IMR-90 (cell line): ENCODE results near the gene DPF3. TPM values are rescaled to one million over a fixed set of nuclear protein-coding genes. Genes with fewer than 3 reads are reported as not detected.

Experiments used
- ATAC-seq: fragments of 200-7000 bp; cut with Tn5 transposase; 2 replicates; pipeline ENCODE4 v1.9.1; 2020; ENCODE audit warnings: low read depth, mild to moderate bottlenecking, moderate library complexity
- BruUV-seq: library from RNA; stranded (reverse); fragments of 400-500 nt; replicated peaks from 2 replicates; lab custom pipeline; 2021; lab: Mats Ljungman, UMichigan
- CTCF ChIA-PET: fragments of 300-600 bp; formaldehyde crosslinking; extraction: SDS; loops from one replicate; lab custom pipeline; 2021; ENCODE audit warnings: antibody characterized with exemption; lab: Yijun Ruan, JAX
- POLR2A ChIA-PET: fragments of 300-600 bp; sonication (Branson Sonifier 250); formaldehyde crosslinking; loops from one replicate; lab custom pipeline; 2022; ENCODE audit warnings: antibody characterized with exemption; ENCODE audit not compliant: unreplicated experiment; lab: Charles Lee
- DNase-seq: peaks from one replicate; pipeline ENCODE4 v3.0.0; 2013
- H2AFZ ChIP-seq: replicated peaks from 2 replicates; pipeline ENCODE3; 2013; ENCODE audit warnings: low read length, mild to moderate bottlenecking; ENCODE audit not compliant: poor library complexity
- H2AK5ac ChIP-seq: 2 replicates; pipeline ENCODE4 v1.6.1; 2013; ENCODE audit warnings: low read depth, low read length, inconsistent platforms
- H2AK9ac ChIP-seq: replicated peaks from 2 replicates; pipeline ENCODE3; 2013; ENCODE audit warnings: mild to moderate bottlenecking, low read depth, low read length, moderate library complexity; ENCODE audit not compliant: poor library complexity
- H2BK120ac ChIP-seq: 2 replicates; pipeline ENCODE4 v1.6.1; 2013; ENCODE audit warnings: low read depth, low read length, inconsistent platforms
- H2BK15ac ChIP-seq: 3 replicates; pipeline ENCODE4 v1.6.1; 2013; ENCODE audit warnings: low read depth, low read length, inconsistent platforms
- H2BK20ac ChIP-seq: 2 replicates; pipeline ENCODE4 v1.6.1; 2013; ENCODE audit warnings: low read depth, mild to moderate bottlenecking, inconsistent platforms, low read length, moderate library complexity
- H2BK5ac ChIP-seq: 2 replicates; pipeline ENCODE4 v1.6.1; 2013; ENCODE audit warnings: mild to moderate bottlenecking, low read depth, low read length, inconsistent platforms; ENCODE audit not compliant: poor library complexity, severe bottlenecking
- H3K14ac ChIP-seq: replicated peaks from 2 replicates; pipeline ENCODE4 v1.6.1; 2013; ENCODE audit warnings: low read depth, low read length, inconsistent platforms
- H3K18ac ChIP-seq: 2 replicates; pipeline ENCODE4 v1.6.1; 2013; ENCODE audit warnings: low read depth, low read length, control low read depth
- H3K23ac ChIP-seq: 2 replicates; pipeline ENCODE4 v1.6.1; 2013; ENCODE audit warnings: low read depth, low read length, inconsistent platforms
- H3K27ac ChIP-seq: 2 replicates; pipeline ENCODE4 v1.5.1; 2013; ENCODE audit warnings: mild to moderate bottlenecking, control low read depth, low read length; ENCODE audit not compliant: insufficient read depth
- H3K27me3 ChIP-seq: 2 replicates; pipeline ENCODE4 v1.6.1; 2013; ENCODE audit warnings: low read length; ENCODE audit not compliant: control insufficient read depth, insufficient read depth
- H3K36me3 ChIP-seq: 2 replicates; pipeline ENCODE4 v1.6.1; 2013; ENCODE audit warnings: low read length, mixed read lengths; ENCODE audit not compliant: control insufficient read depth, insufficient read depth
- H3K4ac ChIP-seq: 2 replicates; pipeline ENCODE4 v1.6.1; 2013; ENCODE audit warnings: low read depth, low read length, inconsistent platforms
- H3K4me1 ChIP-seq: 2 replicates; pipeline ENCODE4 v1.6.1; 2013; ENCODE audit warnings: low read length, mixed read lengths; ENCODE audit not compliant: control insufficient read depth, insufficient read depth
- H3K4me2 ChIP-seq: 2 replicates; pipeline ENCODE4 v1.6.1; 2013; ENCODE audit warnings: low read depth, mild to moderate bottlenecking, control low read depth, low read length, moderate library complexity
- H3K4me3 ChIP-seq: 2 replicates; pipeline ENCODE4 v1.5.1; 2013; ENCODE audit warnings: low read depth, mild to moderate bottlenecking, control low read depth, low read length, moderate library complexity; ENCODE audit not compliant: insufficient read depth
- H3K56ac ChIP-seq: 2 replicates; pipeline ENCODE4 v1.6.1; 2013; ENCODE audit warnings: low read length, inconsistent platforms; ENCODE audit not compliant: insufficient read depth; ENCODE audit errors: extremely low read depth
- H3K79me1 ChIP-seq, 2 experiments: 2 replicates each; pipeline ENCODE4 v1.6.1; 2013; ENCODE audit warnings: low read length in 2 of 2, inconsistent platforms in 1 of 2, low read depth in 1 of 2
- H3K9ac ChIP-seq: 2 replicates; pipeline ENCODE4 v1.6.1; 2013; ENCODE audit warnings: low read depth, low read length, control low read depth
- H3K9me1 ChIP-seq: 2 replicates; pipeline ENCODE4 v1.6.1; 2013; ENCODE audit warnings: low read length, inconsistent platforms; ENCODE audit not compliant: insufficient read depth
- H3K9me3 ChIP-seq: 2 replicates; pipeline ENCODE4 v1.6.1; 2013; ENCODE audit warnings: low read length; ENCODE audit not compliant: control insufficient read depth, insufficient read depth
- H4K20me1 ChIP-seq: 2 replicates; pipeline ENCODE4 v1.6.1; 2013; ENCODE audit warnings: low read length, inconsistent platforms; ENCODE audit not compliant: insufficient read depth
- H4K5ac ChIP-seq: 2 replicates; pipeline ENCODE4 v1.6.1; 2013; ENCODE audit warnings: mild to moderate bottlenecking, low read depth, low read length, control low read depth
- H4K8ac ChIP-seq, 2 experiments: 2 replicates each; pipeline ENCODE4 v1.6.1; 2013; ENCODE audit warnings: low read depth in 2 of 2, low read length in 2 of 2, control low read depth in 1 of 2, inconsistent platforms in 1 of 2
- H4K91ac ChIP-seq: 2 replicates; pipeline ENCODE4 v1.6.1; 2013; ENCODE audit warnings: low read depth, low read length, inconsistent platforms; ENCODE audit not compliant: insufficient read depth
- BHLHE40 ChIP-seq: fragments of 150-350 bp; IDR thresholded peaks from 2 replicates; pipeline ENCODE4 v1.6.1; 2016; ENCODE audit warnings: mild to moderate bottlenecking, low read depth, low read length
- CEBPB ChIP-seq: IDR thresholded peaks from 2 replicates; pipeline ENCODE4 v1.6.1; 2012; ENCODE audit warnings: low read depth, low read length, improper control_type of control experiment
- CHD1 ChIP-seq: IDR thresholded peaks from 2 replicates; pipeline ENCODE4 v1.6.1; 2012; ENCODE audit warnings: low read depth, low read length, improper control_type of control experiment
- FOS ChIP-seq: fragments of 150-350 bp; IDR thresholded peaks from 2 replicates; pipeline ENCODE4 v1.6.1; 2016; ENCODE audit warnings: low read depth, low read length
- MAZ ChIP-seq: IDR thresholded peaks from 2 replicates; pipeline ENCODE4 v1.6.1; 2012; ENCODE audit warnings: low read depth, mild to moderate bottlenecking, low read length, improper control_type of control experiment, moderate library complexity, borderline replicate concordance
- MXI1 ChIP-seq: IDR thresholded peaks from 2 replicates; pipeline ENCODE4 v1.6.1; 2012; ENCODE audit warnings: low read depth, mild to moderate bottlenecking, low read length, moderate library complexity, borderline replicate concordance
- SMC3 ChIP-seq: fragments of 150-350 bp; IDR thresholded peaks from 2 replicates; pipeline ENCODE4 v1.6.1; 2016; ENCODE audit warnings: low read depth, mild to moderate bottlenecking, antibody characterized with exemption, low read length, moderate library complexity
- USF2 ChIP-seq: fragments of 150-350 bp; IDR thresholded peaks from 2 replicates; pipeline ENCODE4 v1.6.1; 2017; ENCODE audit warnings: mild to moderate bottlenecking, antibody characterized with exemption, low read length, low read depth
- WGBS, 2 experiments: methylation state at CpG; one replicate each; pipeline versions ENCODE4 v1.1.5 to v1.1.7; 2013; ENCODE audit warnings: missing lambda C conversion rate in 2 of 2; ENCODE audit not compliant: insufficient read length in 1 of 2; ENCODE audit errors: extremely low coverage in 2 of 2; 5-methylcytosine and 5-hydroxymethylcytosine counted together
- dilution Hi-C: fragments of 300-500 bp; cut with HindIII; formaldehyde crosslinking; loops from one replicate; pipeline ENCODE4 v1.14.3; 2018; ENCODE audit warnings: low sequenced_read_pairs; ENCODE audit not compliant: unreplicated experiment
- in situ Hi-C: fragments of 300-500 bp; cut with MboI; formaldehyde crosslinking; loops from 3 replicates; pipeline ENCODE4 v1.14.3; 2019; ENCODE audit warnings: low sequenced_read_pairs, inconsistent platforms, mixed read lengths
- intact Hi-C: fragments of 100-400 bp; cut with micrococcal nuclease; formaldehyde crosslinking; loops from 2 replicates; pipeline ENCODE4 v1.10.0; 2022
- polyA plus RNA-seq, 3 experiments: library from polyadenylated mRNA; depleted of rRNA; stranded (reverse); fragments of >200 nt; gene quantifications; 2 replicates each; pipeline ENCODE4 v1.2.3, GENCODE V29; 2012; ENCODE audit warnings: low replicate concordance in 1 of 3
- total RNA-seq: library from RNA; depleted of rRNA; stranded (reverse); fragments of >200 nt; gene quantifications from 2 replicates; pipeline ENCODE4 v1.2.3, GENCODE V29; 2012

The DPF3 gene
- total and polyA plus RNA-seq, 2 of the 4 experiments (the other 2 are of a cell fraction) = 30.5 to 32.8 TPM

GRCh38 chr14:72752034-72752412 lies 141.9 kb downstream of the DPF3 start:
- Histone ChIP-seq H2BK5ac (no peak overlapping the region), H3K79me1 (peaks cover 3 to 24% of the 10 kb centered on the region in 2 experiments; a peak in 3 of 4 replicates), H3K36me3 (peaks cover 3% of the 10 kb centered on the region; the same call in 1 of the 2 replicates), H3K27me3 (no peaks in the 10 kb centered on the region), H2AK5ac (no peak overlapping the region), H2BK120ac (peak overlapping the region; percentile 19; the same call in 1 of the 2 replicates), H3K56ac (no peak overlapping the region), H4K91ac (no peak overlapping the region), H4K20me1 (no peaks in the 10 kb centered on the region), H3K27ac (no peak overlapping the region), H3K9ac (no peak overlapping the region), H3K9me3 (no peaks in the 10 kb centered on the region), H4K5ac (no peak overlapping the region), H3K4ac (no peak overlapping the region; the same call in 1 of the 2 replicates), H2BK15ac (no peak overlapping the region), H3K18ac (no peak overlapping the region), H3K23ac (no peak overlapping the region), H2AK9ac (no peak overlapping the region), H2BK20ac (0 out of 2 replicates have a peak overlapping the region, but pooled peaks have one; percentile 25), H3K4me2 (no peak overlapping the region), H3K14ac (peak overlapping the region; percentile 34; the same call in 1 of the 2 replicates), H3K4me3 (no peak overlapping the region), H2AFZ (no peak overlapping the region), H4K8ac (no peak overlapping the region; a peak in 1 of 4 replicates), H3K9me1 (peaks cover 16% of the 10 kb centered on the region), H3K4me1 (peaks cover 2% of the 10 kb centered on the region; the same call in 1 of the 2 replicates)
- BruUV-seq = no TSS peak
- intact Hi-C loops (no loop called here), in situ Hi-C loops (no loop called here), dilution Hi-C loops (no loop called here)
- ChIA-PET CTCF (no interaction called here), POLR2A (no interaction called here)
- no peak for ATAC-seq
- no peak for DNase-seq
- no peak for TF ChIP-seq USF2
- no peak for TF ChIP-seq BHLHE40
- TF ChIP-seq SMC3 = no peak
- TF ChIP-seq FOS = no peak
- TF ChIP-seq CEBPB = no peak
- no peak for TF ChIP-seq MAZ
- no peak for TF ChIP-seq MXI1
- TF ChIP-seq CHD1 = no peak
- WGBS, 2 experiments = no CpG with 5 or more reads among the region's 3 CpGs
